ENCODE data around the gene DPYD. TPM values are rescaled to one million over a fixed set of nuclear protein-coding genes. Genes with fewer than 3 reads are reported as not detected.

DPYD gene
- total RNA-seq, 1 donor from 2014 or later: 45.7 TPM

DNA sequence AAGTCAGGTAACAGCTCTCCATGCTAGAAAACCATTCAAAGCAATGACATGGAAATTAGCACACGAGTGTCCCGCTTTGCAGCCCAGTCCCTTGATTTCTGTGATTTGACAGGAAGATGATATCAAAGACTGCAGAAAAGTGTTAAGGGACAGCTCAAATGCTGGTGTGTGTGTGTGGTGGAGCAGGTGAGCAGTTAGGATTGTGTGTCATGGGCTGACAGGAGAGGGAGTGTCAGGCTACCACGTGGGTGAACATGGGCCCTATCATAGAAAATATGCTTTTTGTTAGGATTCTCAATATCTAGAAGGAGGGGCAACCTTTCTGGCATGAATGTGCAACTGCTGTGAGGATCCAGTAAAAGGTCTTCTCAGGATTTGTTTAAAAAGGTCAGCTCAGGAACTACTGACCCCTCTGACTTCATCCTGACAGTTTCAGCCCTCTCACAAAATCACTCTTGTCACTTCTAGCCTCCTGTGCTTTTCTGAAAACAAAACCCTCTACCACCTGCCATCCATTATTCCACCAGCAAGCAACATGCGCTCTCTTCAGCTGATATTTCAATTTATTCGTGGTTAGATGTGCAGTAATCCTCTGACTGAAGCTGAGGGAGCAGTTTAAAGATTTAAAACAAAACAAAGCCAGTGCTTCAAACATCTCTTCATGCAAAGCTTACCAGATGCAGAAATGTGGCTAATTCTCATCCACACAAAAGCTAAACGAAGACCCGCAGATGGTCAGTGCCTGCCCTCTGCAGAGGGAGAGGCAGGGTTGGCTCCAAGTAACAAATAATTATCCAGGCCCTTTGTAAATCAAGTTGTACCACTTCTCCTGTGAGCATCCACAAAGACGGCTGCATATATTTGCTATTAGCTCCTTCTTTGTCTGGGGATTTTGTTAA lies 801.3 kb downstream of the DPYD start:
- no peak for ATAC-seq
- no peak for DNase-seq (ENCODE audit: low spot score)
- intact Hi-C loops (cut with DNase I): no loop called here

DNA sequence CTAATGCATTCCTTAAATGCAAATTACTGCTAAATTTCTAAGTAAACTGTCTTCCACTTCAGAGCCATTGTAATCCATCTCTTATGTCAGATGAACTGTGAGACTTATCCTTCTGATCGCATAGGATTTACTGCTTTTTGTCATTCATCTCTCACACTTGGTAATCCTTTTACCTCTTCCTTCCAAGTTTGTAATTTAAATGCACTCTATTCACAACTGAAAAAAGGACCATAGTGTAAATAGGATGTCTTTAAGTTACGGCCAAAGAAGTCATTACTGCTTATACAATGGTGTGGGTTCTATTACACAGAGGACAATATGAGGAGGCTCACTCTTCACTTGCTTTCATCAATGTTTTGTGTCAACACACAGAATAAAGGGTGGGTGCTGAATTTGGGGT lies 806.0 kb downstream of the DPYD start:
- intact Hi-C loops (cut with DNase I): no loop called here
- DNase-seq (ENCODE audit: low spot score) (no peak), ATAC-seq (no peak)

DNA sequence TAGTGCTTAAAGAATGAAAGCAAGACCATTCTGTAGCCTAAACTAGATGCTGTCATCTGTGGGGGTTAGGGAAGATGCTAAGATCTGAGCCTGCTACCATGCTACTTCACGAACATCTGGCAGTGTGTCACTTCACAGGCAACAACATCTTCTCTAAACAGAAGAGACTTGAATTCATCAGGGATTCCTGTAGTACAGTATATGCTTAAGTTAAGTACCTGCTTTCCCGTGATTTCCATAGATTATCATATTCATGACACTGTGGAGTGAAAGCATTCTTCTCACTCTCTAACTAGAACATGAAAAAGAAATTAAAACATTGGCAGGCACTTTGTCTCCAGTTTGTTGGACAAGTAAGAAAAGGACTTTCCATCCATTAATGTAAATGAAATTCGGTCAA lies 808.4 kb downstream of the DPYD start:
- DNase-seq (ENCODE audit: low spot score): no peak
- intact Hi-C loops (cut with DNase I): no loop called here
- no peak for ATAC-seq

DNA sequence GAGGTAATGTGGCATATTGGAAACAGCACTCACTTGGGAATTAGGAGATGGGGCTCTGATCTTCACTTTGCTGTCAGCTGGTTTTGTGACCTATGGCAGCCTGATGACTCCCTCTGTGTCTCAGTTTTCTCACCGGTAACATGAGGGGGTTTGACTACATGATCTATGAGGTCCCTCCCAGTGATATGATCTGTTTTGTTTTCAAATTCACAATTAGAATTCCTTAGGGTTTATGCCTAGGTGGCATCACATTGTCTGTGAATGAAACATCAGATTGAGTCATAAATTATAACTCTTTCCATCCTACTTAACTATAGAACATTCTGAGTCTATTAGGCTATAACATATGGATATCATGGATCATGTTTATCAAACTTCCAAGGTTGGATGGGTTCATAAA lies 812.7 kb downstream of the DPYD start:
- DNase-seq (ENCODE audit: low spot score) (no peak), ATAC-seq (no peak)
- intact Hi-C loops (cut with DNase I): no loop called here

DNA sequence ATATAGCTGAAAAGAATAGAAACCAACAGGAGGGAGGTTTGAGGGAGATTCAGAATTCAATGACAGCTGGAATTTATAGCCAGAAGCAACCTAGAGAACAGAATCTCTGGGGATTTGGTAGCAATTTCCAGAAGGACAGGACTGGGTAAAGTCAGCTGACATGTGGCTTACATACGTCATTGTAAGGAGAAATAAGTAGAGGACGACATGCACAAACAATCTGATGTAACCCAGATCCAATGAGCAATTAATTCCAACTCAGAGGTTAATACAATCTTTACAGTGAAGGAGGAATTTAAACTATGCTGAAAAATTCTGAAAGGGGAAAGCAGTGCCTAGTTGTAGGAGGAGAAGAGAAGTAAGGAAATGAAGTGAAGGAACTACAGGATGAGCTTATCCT lies 815.3 kb downstream of the DPYD start:
- intact Hi-C loops (cut with DNase I): no loop called here
- ATAC-seq (no peak), DNase-seq (ENCODE audit: low spot score) (no peak)

DNA sequence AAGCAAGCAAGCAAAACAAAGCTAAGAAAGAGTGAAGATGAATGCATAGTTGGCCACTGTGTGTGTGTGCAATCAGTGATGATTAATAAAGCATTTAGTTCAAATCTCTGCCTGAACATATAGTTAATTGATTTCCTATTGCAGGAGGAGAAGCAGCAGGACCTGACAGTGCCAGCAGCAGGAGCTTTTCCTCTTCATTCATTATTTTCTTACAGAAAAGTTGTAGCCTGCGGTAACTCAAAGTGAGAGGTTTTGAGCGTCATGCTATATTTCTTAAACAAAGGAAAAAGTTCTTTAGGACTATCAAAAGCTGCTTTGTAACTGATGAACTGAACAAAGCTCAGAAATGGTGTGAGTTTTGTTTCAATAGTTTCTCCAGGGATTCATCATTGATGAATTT lies 819.3 kb downstream of the DPYD start:
- intact Hi-C loops (cut with DNase I): no loop called here
- no peak for ATAC-seq
- no peak for DNase-seq (ENCODE audit: low spot score)

DNA sequence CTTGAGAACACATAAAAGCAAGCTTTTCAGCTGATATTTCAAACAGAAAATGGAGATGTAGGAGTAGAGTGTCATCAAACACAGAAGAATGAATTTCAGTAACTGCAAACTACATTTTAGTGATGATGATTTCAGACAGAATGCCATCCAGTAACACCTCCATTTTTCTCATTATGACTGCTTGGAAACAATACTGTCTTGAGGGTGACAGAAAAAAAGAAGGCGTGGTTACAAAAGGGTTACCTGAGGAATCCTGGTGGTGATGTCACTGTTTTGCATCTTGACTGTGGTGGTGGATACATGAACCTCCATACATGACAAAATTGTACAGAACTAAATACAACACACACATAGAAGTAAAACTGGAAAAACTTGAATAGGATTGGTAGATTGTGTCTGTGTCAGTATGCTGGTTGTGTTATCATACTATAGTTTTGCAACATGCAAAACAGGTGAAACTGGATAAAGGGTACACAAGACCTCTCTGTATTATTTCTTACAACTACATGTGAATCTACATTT lies 823.4 kb downstream of the DPYD start:
- DNase-seq (ENCODE audit: low spot score): no peak
- intact Hi-C loops (cut with DNase I): no loop called here
- ATAC-seq: no peak

DNA sequence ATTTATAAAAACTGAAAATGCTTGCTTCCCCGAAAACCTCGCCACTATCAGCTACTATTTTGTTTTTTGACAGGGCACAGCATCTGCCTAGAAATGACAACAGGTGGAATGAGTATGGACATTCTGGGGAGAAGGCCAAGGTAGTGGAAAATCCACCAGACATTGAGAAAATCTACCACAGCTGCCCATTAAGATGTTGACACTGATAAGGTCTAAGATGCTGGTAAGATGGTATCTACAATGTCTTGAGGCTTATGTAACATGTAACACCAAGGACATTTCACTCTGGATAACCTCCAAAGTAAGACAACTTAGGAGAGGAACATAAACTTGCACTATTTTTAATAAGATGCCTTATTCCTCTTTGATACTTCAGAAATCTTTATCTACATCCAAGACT lies 825.1 kb downstream of the DPYD start:
- intact Hi-C loops (cut with DNase I): no loop called here
- DNase-seq (ENCODE audit: low spot score) (no peak), ATAC-seq (no peak)

DNA sequence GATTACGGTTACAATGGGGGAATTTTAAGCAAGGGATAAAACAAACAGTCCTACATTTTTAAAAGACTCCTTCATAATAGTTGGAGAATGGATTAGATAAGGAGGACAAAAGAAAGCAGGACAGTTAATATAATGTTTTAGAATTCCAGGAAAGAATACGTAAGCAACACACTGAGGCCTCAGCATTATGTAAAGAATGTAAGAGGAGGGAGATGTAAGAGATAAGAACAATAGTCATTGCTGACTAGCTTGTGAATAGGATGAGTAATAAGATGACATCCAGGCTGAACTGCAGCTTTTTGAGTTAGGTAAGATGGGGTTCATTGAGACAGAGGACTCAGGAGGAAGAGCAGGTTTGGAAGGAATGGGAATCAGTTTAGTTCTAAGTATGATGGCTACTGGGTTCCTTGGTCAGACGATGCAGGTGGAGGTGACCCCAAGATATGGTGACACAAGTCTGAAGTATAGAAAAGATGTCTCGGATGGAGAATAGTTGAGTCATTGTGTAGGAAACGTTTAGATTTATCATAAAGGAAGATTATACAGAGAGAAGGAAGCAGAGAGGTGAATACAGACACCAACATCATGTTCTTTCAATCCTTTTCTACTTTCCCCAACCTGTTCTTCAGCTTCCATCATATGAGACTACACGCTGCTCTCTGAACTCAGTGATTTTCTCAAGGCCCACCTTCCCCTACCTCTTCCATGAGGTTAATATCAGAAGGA lies 826.4 kb downstream of the DPYD start:
- ATAC-seq: no peak
- intact Hi-C loops (cut with DNase I): no loop called here
- DNase-seq (ENCODE audit: low spot score): no peak

DNA sequence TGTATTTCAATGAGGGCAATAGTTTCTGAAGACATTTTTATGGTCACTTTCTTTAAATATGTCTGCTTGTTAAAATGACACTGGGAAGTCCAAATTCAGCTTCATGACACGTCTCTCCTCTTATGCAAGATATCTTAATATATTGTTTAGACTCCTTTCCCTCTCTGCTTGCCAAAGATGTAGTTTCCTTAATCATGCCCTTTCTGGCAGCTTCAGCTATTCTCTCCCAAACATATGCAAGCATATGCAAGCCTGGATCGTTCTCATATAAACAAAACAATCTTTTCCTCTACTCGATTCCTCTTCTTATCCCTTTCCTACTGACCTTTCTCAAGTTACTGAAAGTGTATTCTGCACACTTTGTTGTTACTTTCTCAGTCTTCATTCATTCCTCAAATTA lies 827.1 kb downstream of the DPYD start:
- intact Hi-C loops (cut with DNase I): no loop called here
- ATAC-seq (no peak), DNase-seq (ENCODE audit: low spot score) (no peak)

DNA sequence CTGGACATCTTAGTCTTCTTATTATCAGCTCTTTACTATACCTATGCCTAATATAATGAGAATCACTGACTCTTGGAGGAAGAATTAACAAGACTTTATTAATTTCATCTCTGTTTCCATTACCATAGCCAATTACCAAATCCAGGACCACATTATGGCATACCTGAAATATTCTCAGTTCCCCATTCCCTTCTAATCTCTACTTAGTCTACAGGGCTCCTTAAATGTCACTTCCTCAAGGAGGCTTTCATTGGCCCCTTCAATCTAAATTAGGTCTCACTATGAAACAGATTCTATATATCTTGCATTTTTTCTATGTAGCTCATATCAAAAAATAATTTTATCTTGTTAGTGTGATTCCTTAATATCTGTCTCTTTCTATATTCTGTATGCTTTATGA lies 828.0 kb downstream of the DPYD start:
- intact Hi-C loops (cut with DNase I): no loop called here
- ATAC-seq: no peak
- DNase-seq (ENCODE audit: low spot score): no peak

DNA sequence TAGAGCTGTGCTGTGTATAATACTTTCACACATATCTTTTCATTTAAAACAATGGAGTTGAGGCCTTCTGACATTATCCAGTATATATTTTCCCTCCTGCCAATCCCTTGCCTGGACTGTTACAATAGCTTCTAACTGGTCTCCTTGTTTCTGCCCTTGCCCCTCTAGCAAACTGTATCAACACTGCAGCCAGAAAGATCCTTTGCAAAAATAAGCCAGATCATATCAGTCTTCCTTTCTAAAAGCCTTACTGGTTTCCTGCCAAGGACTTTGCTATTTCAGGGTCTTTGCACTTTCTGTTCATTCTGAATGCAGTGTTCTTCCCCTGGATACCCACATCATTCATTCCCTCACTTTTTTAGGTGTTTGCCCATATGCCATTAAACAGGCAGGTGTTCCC lies 829.2 kb downstream of the DPYD start:
- ATAC-seq (no peak), DNase-seq (ENCODE audit: low spot score) (no peak)
- intact Hi-C loops (cut with DNase I): no loop called here

DNA sequence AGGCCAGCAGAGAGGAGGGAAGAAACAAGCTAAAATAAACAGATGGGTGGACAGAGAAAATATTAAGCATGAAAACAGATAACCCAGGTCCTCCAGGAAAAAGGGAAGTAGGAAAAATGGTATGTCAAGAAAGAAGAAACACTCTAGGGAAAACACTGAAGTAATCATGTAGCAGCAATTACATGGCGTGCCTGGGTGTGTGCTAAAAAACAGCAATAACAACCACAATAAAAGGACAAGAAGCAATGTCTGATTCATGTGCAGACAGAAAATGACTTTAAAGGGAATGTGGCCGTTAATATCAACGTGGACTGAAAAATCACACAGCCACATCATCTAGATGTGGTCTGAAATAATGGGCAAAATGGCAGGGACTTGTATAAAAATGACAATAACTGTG lies 829.6 kb downstream of the DPYD start:
- no peak for ATAC-seq
- DNase-seq (ENCODE audit: low spot score): no peak
- intact Hi-C loops (cut with DNase I): no loop called here

DNA sequence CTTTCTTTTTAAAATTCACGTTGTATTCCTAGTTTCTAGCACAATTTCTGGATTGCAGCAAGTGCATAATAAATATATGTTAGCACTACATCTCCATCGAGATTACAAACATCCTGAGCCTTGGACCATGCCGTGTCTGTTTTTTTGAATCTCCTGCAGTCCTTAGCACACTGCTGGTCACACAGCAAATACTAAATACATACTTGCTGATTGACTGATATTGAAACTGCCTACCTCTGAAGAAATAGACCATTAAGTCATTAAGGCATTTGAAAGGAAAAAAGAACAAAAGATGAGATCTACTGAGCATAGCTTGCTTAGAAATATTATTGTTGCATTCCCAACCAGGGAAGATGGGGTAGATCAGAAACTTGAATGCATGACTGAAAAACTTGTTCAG lies 830.1 kb downstream of the DPYD start:
- intact Hi-C loops (cut with DNase I): no loop called here
- DNase-seq (ENCODE audit: low spot score): no peak
- no peak for ATAC-seq

DNA sequence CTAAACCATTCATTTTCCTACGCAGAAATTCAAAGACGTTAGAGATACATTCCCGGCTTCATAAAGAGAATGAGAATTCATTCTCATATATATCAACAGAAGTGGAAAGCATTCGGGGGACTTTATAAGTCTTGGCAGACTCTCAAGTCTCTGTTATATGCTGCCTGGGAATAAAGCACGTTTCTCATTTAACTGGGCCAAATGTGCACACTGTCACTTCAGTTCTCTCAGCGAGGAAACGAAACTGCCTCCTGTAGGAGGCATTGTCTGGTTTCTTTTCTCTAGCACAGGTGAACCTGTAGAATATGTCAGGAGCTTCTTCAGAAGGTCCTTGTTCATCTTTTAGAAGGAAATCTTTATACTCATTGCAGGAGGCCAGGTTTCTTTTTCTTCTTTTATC lies 831.7 kb downstream of the DPYD start:
- ATAC-seq (no peak), DNase-seq (ENCODE audit: low spot score) (no peak)
- intact Hi-C loops (cut with DNase I): no loop called here

DNA sequence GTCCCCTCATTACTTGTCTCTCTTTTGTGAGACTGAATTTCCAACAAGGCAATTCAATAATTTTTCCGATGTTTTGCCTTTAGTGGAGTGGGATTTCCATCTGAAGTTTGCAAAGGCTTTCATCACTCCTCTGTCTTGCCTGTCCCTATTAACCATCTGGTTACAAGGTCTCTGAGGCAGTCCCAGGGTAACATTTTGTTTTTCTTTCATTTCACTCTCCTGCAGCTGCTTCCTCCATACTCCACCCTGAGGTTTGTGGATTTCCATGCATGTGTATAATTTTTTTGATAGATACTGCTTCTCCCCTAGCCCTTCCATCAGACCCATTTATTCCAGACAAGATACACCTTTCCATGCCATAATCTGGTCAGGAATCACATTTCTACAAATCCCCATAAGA lies 832.4 kb downstream of the DPYD start:
- ATAC-seq: no peak

DNA sequence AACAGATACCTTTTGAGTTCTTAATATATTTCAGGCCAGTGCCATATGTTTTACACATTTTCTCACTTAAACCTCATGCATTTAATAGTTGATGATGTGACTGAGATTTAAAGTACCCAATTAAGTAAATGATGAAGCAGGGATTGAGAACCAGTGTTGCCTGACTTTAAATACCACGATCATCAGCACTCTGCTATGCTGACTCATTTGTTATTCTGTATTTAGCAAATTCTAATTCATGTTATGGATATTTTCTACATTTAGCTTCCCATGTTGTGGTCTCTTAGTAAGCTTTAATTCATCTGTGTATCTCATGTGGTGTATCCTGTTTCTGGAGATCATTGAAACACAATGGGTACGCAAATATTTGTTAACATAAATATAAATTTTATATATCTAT lies 836.3 kb downstream of the DPYD start:
- intact Hi-C loops (cut with DNase I): no loop called here
- DNase-seq (ENCODE audit: low spot score): no peak
- ATAC-seq: no peak

More for the DNA sequence above, 832.4 kb downstream of the DPYD start:
- DNase-seq (ENCODE audit: low spot score): no peak
- intact Hi-C loops (cut with DNase I): no loop called here

DNA sequence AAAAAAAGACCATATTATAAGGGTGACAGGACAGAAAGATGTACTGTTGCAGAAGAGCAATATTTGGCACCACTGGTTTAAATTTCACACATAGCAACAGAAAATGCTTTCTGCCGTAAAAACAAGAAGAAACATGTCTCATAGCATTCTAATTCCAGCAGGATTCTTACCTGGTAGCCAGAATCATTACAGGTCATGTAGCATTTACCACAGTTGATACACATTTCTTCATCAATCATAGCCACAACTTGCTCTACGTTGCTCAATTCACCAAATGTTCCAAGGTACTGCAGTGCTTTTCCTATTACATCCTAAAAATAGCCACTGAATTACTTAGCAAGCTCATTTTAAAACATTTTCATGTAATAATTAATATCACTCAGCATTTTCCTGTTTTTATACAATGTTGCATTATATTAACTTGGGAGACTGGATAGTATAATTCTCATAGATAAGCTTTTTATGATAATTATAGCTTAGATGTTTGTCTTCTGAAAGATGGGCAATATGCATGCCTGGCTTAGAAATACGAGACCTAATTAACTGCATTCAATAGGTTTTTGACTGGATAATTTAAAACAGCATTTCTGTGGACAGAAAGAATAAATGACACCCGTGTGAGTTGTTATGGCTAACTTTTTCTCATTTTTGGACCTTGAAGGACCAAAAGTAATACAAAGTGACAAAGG lies 838.5 kb downstream of the DPYD start:
- intact Hi-C loops (cut with DNase I): no loop called here
- ATAC-seq: no peak
- no peak for DNase-seq (ENCODE audit: low spot score)

DNA sequence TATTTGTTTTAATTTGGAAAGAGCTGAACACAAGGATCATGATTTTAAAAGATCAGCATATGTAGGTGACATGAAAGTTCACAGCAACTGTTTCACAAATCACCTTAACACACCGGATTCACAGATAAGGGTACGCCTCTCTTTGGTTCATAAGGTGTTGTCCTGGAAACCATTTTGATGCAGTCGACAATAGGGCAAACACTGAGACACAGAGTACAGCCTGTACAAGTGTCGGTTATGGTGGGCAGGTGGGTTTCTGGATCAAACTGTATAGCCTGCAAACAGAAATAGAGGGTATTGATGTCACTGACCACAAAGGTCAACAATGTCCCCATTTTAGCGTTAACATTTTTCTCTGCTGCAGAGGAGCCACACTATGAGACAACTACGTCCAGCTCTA lies 842.0 kb downstream of the DPYD start:
- ATAC-seq (no peak), DNase-seq (ENCODE audit: low spot score) (no peak)
- intact Hi-C loops (cut with DNase I): no loop called here

DNA sequence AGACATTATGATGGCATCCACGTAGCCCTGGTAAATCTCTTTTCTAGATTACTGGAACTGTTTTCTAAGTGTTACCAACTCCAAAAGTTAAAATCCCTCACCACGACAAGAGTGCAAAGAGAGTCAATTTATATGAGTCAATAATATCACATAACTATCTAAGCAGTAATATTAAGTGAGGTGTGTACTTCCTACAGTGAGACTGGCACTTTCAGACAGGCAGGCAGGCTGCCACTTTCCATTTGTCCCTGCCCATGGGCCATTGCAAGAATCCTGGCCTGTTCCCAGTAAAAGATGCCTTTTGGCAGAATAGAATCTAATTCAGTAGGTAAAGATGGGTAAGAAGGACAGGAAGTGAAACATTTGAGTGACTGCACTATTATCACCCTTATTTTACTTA lies 843.6 kb downstream of the DPYD start:
- intact Hi-C loops (cut with DNase I): no loop called here
- ATAC-seq (no peak), DNase-seq (ENCODE audit: low spot score) (no peak)

All from sciatic nerve (tissue), 2 donors.